ENCODE results near the gene NCAM1.

NCAM1 gene

DNA sequence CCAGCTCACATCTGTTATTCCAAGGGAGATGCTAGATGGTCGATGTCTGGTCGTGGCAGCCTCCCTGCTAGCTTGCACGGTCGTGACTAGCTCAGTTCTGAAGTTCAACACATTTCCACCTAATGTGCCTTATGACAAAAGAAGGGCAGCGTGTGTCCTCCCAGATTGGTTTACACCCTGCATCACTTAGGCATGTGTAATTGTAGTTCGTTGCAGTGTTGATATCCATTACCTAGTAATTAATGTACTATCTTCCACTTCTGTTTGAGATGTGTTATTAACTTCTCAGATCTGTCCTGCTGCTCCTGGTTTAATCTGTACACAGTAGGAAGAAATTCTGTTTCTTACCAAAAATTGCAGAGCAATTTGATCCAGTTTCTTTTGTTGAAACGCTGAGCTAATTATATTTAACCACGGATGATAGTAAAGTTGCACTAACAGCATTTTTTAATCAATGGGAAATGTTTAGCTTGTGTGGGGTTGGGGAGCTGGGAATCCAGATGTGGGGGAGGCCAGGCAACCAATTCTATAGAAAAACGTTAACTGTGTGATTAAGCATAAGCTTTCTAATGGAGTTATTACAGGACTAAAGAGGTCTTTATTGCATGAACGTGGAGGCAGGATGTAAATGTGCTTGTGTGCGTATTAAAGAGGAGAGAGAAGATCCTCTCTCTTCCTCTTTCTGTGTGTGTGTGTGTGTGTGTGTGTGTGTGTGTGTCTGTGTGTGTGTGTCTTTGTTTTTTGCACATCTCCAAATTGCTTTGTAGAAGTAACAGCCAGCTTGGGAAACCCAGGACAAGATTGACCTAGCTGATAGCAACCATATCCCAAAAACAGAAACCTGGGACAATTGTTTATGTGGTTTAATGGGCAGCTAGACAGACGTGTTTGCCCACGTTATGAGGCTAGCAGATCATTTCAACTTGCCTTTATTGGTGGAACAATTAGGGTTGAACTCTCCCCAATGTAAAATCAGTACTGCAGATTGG, 207.4 kb downstream of the NCAM1 start:
- DNase-seq (ENCODE audit: low spot score), result no peak

DNA sequence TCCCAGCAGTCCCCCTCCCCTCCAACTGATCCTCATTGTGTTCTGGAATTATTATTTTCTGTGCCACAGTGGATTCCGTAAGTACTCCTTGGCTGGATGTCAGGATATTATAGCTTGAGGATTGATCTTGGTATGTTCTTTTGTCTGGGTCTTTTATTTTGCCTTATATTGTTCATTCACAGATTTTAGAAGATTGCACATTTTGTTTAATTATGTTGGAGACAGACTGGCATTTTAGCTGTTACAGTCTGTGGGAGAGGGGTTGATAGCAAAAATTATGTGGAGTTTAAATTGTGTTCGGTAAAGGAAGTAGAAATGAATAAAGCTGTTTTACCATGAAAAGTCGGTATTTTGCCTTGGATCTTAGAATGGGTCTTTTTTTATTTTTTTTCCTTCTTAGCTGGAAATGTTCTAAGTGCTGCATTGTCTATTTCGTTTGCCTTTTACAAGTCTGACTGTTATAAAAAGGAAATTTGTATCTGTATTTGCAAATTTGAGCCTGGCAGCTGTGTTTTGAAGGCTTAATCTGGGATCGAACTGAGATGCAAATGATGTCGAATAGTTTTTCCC, 211.2 kb downstream of the NCAM1 start:
- DNase-seq (ENCODE audit: low spot score), result no peak

DNA sequence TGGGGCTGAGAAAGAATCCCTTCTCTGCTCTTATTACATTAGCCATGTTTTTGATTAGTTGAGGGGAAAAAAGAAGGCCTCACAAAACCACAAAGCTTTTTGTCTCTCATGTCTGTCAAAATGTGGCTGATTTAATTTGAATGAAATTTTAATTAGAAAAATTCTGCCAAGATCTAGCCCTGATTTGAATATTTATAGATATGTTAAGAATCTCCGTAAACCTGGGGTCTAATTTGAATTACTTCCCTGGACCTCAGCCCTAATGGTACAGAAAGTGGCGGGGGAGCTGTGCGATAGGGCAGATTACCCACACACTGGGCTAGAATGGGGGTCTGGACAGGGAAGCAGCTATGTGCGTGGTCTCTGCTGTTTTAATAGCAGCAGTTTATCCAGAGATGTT, 211.9 kb downstream of the NCAM1 start:
- no peak for DNase-seq (ENCODE audit: low spot score)

DNA sequence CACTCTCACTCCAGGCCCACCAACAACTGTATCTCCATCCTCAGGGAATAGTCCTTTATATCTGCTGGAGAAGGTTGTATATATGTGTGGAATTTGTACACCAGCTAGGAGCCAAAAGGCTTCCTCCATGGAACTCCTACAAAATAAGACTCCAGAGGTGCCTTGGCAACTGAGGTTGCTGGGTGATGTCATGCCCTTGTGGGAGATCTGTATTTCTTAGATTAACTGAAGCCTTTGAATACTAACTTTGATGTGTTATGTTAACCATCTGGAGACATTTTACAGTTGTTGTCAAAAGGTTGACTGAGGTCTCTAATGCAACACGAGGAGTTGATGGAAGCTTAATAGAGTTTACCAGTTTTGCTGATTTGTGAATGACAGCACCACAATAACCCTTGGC, 213.7 kb downstream of the NCAM1 start:
- DNase-seq (ENCODE audit: low spot score), result no peak

DNA sequence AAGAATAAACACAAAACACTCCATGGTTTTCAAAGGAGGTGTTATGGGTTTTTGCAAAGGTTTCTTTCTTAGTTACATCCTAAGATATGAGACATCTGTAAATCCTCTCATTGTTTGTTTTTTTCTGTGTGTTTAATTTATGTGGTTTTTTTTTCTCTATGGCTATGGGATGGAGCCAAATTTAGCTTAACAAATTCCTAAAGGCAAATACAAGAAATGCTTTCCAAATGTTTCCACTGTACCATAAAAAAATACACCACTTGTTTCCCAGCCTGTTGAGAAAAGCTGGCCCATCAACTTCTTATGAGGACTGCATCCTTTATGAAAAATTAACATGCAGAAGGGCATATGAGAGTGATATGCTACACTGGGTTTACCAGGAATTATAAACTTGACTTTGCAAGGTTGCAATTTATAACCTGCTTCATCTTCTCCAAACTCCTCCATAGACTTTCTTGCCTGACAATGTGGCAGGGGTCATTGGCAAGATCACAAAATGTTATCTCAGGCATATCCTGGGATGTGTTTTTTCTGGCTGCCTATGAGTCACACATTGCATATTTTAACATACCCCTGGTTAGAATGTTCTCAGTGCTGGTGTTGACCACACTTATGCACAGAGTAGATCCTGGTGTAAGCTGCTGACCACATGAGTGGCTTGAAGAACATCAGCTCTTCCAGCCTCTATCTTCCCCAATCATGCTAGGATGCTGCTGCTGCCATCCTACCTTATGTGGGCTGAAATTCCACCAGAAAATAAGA, 215.6 kb downstream of the NCAM1 start:
- DNase-seq (ENCODE audit: low spot score), result no peak

DNA sequence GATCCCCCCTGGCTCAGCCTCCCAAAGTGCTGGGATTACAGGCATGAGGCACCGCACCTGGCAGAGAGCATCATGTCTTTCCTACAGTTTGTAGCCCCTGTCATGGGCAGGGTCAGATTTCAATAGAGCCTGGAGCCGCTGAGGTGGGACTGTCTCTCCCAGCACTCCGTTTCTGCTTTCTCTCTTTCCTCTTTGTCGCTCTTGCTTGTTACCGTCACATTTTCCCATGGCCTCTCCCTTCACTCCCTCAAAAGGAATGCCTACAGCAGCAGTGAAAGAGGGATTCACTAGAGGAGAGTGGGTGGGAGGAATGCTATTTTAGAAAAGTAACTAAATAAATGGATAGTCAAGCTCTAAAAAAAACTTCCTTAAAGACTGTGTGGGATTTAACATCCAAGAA, 216.5 kb downstream of the NCAM1 start:
- DNase-seq (ENCODE audit: low spot score), result no peak

DNA sequence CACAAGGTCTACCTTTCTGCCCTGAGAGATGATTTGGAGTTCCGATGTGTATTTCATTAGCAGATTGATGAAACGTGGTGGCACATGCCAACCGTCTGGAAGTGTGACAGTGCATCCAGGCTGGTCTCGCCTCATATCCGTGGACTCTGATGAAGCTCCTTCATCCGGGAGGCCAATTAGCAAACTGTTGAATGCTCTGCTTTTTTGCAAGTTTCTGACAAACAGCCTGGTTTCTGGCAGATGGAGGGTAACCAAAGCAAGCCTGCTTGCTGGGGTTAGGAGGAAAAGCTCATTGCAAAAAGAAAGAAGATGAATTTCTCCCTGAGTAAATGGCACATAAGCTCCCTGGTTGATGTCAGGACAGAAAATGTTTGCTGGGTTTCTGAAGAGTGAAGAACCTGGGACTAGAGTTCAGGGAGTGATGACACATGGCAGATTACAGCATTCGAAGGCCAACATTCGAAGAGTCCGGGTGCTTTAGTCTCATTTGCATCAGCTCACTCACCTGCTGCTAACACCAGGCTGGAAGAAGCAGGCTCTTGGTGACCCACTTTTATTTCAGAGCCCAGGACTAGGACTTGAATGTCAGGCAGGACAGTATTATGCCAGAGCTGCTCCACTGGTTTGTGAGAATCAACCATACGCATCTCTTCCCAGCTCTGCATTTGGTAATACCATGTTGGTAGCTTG, 217.3 kb downstream of the NCAM1 start:
- DNase-seq (ENCODE audit: low spot score), result no peak

DNA sequence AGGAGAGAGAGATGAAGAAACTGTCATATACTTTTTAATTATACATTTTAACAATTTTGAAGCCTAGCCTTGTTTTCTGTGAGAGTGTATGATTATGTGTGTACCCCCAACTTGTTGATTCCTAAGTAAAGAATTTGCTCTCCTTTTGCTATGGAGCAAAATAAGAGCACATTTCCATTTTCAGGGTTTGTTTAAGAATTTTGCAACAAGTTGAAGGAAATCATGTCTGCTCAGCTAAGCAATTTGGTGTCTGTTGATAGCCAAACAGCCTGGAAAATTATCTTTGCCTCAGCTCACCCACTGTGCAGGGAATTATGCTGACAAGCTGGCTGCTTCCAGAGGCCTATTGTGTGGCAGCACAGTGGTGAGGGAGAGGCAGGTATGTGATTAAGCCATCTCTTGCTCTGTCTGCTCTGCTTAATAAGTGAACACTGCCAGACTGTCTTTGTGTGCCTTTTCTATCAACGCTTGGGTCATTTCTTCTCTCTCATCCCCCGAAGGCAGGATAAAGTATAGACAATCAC, 218.0 kb downstream of the NCAM1 start:
- DNase-seq (ENCODE audit: low spot score), result no peak

DNA sequence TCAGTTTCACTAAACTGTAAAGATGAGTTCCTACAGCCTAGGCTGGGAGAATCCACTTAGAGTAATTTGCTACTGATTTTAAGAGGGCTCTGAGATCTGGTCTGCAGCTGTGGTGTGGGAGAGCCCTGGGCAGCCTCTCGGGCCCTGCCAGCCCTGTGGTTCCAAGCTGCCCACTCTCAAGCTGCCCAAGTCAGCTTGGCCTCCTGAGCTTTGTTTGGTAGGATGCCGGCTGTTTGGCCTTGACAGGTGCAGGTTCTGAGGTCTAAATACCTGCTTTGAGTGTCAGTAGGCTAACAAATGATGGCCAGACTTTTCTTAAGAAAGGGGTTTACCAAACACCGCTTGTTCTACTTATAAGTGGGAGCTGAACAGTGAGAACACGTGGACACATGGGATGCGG, 219.9 kb downstream of the NCAM1 start:
- DNase-seq (ENCODE audit: low spot score), result no peak

DNA sequence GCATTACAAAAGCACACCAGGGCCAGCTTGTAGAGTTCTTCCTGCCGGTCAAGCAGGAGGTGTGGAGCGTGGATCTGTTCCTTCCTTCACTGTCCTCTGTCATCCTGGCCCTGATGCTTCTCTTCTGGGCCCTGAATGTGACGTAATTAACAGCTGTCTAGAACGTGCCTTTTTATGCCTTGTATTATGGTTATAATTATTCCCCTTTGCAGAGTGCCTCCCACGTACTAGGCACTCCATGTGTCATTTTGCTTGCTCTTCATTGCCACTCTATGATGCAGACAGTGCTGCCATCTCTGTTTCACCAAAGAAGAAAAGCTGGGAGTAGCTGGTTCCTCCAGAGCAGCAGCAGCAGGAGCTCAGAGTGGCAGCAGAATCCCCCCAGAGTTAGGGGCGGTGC, 221.1 kb downstream of the NCAM1 start:
- no peak for DNase-seq (ENCODE audit: low spot score)

DNA sequence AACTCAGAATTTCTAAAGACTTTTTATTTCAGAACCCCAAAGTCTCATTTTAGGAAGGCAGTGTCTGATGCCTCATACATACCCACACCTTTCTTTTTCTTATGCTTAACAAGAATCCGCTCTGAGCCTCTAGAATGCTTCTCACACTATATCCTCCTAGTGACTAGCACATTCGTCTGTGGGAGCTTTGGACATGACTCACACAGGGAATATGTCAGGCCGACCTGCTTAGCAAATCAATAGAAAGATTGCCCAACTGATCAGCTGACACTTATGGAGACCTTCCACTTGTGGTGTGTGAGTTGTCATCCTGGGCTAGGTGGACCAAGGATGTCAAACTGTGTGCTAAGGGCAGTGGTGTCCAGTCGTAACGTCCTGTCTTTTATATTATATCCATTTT, 223.3 kb downstream of the NCAM1 start:
- no peak for DNase-seq (ENCODE audit: low spot score)

DNA sequence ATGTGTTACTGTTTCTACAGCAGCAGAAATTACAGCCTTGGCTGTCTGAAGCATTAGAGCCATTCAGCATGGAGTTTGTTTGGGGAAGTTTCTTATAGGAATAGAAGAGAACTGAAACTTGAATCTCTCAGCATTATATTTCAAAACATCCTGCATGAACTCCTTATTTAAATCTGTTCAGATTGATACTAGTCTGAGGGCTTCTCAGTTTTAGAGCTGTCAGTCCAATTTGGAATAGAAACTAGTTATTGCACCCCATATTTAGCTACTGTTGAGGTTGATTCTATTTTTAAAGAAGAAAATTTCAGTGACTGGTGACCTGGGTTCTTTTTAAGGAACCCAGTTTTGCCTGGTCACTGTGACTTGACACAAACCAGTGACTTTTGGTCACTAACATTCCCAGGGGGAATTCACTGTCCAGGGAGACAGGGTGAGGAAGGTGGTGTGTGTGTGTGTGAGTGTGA, 227.2 kb downstream of the NCAM1 start:
- no peak for DNase-seq (ENCODE audit: low spot score)

DNA sequence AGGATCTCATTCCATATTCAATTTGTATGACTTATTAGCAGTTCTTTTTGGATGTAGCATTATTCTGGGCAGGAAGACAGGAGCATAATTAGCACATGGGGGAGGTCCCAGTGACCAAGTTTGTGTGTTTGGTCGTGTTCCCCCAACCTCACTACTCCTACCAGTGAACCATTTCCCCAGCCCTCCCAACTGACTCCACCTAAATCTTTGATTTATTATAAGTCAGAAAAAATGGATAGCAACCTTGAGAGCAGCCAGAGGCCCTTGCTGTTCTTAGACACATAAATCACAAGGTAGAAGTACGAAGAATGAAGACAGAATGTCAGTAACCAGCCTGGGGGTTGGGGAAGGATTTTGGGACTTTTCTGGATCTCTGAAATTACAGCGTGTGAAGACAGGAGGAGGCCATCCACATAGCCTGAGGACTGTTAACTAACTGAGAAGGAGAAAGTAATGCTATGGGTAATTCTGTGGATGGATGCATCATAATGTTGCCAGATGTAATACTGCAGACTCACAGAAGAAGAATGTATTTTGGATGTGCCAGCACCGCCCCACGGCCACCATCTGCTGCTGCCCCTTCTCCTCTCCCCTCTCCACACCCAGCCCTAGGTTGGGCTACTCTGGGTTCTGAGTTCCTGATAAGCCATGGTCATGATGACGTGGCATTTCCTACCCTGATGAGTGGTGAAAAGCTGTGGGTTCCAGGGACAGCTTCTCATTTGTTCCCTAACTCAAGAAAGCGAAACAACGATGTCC, 228.9 kb downstream of the NCAM1 start:
- no peak for DNase-seq (ENCODE audit: low spot score)

DNA sequence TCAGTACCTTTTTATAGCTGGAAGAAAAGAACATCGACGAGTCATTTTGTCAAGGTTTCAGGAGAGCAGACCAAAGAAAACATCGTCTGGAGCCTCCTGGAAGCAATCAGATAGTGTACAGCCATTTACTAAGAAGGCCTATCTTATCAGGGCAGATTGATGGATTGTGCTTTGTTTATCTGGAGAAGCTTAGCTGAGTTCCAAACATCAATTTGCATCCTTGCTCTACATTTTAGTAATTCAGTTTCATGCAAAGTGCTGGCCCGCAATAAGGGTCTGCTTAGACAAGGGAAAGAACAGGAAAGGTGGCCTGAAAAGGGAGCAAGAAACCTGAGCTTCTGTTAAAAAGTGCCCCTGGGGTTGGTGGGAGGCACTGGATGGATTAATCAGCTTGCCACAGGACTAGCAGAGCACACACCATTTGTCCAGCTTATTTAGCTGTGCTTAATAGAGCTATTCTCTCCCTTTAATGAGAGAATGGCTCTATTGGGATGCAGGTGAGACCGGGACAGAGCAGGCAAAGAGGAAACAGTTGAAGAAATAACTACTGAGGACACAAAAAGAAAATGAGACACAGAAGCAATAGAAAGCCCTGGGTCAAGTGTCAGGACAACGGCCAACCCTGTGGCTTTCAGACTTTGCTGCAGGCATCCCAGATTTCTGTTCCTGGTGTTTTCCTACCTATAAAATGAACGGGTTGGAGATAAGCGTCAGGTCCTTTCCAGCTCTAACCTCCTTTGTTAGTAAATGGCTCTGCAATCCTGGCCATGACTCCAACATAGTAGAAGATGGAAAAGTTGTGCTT, 231.1 kb downstream of the NCAM1 start:
- peak; percentile 66 for DNase-seq (ENCODE audit: low spot score)

DNA sequence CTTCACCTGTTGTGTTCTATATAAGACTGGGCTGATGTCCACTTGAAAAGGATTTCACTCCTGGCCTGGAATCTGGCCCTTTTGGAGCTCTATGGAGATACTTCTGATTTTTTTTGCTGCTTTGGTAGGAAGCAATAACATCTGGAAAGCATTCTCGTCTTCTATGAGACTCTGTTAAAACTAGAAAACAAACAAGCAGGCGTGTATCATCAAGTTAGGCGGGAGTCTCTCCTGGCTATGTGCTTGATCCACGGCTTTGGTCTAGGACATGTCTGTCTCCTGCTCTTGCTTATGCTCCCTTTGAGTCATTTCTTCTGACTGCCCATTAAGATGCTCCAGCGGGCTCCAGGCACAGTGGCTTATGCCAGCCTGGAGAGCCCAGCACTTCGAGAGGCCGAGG, 231.8 kb downstream of the NCAM1 start:
- no peak for DNase-seq (ENCODE audit: low spot score)

DNA sequence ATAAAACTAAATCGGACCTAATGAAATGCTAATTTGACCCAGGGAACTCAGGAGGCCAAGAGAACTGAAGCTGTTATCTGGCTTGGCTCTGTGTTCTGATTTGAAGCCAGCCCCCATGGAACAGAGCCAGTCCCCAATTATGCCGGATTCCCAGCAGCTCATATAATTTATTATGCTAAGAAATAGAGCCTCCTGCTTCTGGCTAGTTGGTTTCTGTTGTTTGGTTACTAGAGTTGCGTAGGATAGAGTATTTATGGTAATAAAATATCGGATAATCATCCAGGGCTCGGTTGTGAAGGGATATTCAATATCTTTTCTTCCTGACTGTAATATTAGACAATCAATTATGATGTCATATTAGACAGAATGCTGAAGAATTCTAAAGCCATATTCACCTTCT, 232.7 kb downstream of the NCAM1 start:
- DNase-seq (ENCODE audit: low spot score), result no peak

DNA sequence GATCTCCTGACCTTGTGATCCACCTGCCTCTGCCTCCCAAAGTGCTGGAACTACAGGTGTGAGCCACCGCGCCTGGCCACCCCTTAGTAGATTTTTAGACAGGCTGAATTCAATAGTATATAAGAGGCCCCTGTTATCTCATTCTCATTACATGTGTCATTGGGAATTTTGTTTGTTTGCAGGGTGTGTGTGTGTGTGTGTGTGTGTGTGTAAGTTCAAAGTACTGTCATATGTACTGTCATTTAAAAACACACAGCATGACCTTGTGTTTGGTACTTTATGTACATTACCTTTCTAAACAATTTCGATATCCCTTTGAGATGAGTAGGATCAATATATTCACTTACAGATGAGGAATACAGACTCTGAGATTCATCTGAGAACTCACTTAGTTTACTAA, 234.5 kb downstream of the NCAM1 start:
- no peak for DNase-seq (ENCODE audit: low spot score)

DNA sequence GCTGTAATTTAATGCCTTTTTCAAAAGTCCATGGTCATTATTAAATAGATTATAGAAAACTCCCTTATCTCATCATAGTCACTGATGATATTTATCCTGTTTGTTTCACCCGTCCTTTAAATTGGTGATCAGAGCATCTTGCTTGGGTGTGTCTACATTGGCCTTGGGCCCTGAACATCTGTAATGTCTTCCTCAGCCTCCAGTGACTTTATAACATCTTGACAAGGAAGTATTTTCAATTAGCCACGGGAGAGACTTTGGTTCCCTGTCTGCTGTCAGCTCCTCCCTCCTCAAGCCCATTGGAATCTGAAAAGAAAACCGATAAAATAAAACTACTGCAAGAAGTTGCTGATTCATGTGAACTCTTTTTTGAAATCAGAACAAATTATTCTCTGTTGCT, 236.2 kb downstream of the NCAM1 start:
- no peak for DNase-seq (ENCODE audit: low spot score)

DNA sequence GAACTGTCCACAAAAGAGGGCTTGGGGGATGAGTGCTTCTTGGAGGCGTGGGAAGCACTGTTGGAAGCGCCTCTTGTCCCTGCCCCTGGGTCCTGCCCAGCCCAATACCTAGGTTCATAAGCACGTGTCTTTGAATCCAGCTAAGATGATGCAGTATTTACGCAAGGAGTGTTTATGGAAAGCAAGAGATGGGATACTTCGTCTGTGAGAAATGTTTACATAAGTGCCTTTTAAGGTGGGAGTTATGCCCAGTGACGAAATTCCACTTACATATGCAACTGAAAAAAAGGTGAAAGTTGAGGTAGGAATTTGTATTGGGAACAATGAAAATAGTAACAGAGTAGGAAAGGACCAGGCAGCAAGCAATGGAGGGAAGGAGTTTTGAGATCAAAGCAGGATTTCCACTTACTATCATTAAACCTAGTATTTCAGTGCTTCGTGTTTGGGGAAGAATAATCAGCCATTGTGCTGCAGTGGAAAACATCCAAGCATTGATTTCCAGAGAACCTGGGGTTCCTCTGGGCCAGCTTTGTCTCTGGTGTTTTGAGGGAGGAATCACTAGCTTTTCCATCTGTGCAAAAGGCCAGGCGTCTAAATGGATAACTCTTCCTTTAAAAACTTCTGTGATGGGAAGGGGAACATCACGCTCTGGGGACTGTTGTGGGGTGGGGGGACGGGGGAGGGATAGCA, 237.9 kb downstream of the NCAM1 start:
- DNase-seq (ENCODE audit: low spot score), result no peak

Measured in SK-N-DZ (cell line).